ENCODE measurements around the gene FHL3.

GRCh38 chr1:38037221-38037939, 32.1 kb upstream of the FHL3 start:
- TF ChIP-seq CTCF (IDR thresholded peaks at IDR 0.05): no peak
- no peak for TF ChIP-seq EP300 (IDR thresholded peaks at IDR 0.05)
- no peak for TF ChIP-seq POLR2A (IDR thresholded peaks at IDR 0.05)

All from stomach (tissue), 4 donors.